HG02981 (cell line): ENCODE measurements around the gene POLD1.

Source experiments
- ATAC-seq: cut with Tn5 transposase; IDR thresholded peaks from one replicate; pipeline ENCODE4 v1.9.1; 2021; ENCODE audit warnings: mild to moderate bottlenecking, moderate library complexity; ENCODE audit not compliant: unreplicated experiment

Gene POLD1

DNA sequence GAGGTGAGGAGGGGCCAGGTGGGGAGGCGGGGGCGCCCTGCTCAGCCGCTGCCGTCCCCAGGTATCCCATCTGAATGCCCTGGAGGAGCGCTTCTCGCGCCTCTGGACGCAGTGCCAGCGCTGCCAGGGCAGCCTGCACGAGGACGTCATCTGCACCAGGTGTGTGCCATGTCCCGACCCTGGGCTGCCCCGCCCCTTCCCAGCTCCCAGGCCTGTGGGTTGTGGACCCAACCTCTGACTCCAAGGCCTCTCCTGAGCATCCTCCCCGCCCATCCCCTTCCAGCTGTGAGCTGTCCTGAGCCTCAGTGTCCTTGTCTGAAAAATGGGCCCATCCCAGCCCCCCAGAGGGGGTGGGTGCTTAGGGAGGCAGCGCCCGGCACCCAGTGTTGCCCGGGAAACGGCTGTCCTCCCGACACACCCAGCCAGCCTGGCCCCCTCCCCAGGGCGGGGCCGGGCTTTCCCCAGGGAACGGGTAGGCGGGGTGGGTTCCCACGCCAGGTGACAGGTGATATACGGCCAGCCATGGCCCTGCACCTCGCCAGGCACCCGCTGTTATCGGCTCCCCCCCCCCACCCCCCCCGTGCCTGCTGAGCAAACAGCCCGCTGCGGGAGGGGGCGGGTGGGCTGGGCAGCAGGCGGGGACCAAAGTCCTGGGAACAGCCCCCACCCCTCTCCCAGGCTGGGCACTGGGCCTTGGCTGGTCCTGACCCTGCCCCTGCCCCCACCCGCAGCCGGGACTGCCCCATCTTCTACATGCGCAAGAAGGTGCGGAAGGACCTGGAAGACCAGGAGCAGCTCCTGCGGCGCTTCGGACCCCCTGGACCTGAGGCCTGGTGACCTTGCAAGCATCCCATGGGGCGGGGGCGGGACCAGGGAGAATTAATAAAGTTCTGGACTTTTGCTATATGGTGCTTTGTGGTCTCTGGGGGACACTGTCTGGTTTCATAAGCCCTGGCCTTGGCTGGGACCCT is 33.2 kb downstream of the POLD1 start:
- no peak for ATAC-seq

- ATAC-seq = no peak
These were observed 34.3 kb downstream of the POLD1 start, which contains the start of gene SPIB for GRCh38 chr19:50418176-50419021. Gene SPIB (plus strand): TSS chr19:50418938. CDS start chr19:50418963, 25 bp downstream.

GRCh38 chr19:50419022-50419579 is 35.0 kb downstream of the POLD1 start:
- no peak for ATAC-seq

DNA sequence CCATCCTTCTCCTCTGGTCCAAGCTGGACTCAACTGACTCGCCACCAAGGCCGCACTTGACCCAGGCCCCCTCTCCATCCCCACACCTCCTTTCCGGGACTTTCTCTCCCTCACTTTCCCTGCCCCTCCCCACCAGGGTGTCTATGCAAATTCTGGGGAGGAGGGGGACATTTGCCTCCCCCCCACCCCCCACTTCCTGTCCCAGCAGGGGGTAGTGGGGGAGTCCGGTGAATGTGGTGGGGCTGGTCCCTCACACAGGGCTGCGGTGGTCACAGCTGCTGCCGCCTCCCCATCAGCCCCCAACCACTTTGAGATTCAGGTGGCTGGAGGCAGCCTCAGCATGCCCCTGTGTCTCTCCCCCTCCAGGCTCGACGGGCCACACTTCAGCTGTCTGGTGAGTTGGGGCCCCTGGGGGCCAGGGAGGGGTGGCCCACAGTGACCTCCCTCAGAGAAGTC is 35.5 kb downstream of the POLD1 start:
- no peak for ATAC-seq

DNA sequence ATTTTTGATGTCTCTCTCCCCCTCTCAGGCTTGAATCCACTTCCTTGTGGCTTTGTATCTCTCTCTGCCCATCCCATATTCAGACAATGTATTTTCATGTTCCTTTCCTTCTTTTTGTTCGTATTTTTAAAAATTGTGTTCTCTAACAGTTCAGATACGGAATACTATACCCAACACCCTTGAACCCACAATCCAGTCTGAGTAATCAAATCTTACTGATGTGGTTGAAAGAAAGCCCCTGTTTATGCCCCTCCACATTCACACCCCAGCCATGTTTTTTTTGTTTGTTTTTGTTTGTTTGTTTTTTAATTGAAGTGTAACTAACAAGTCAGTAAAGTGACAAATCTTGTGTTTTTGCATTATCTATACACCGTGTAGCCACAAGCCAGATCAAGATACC is 36.0 kb downstream of the POLD1 start:
- ATAC-seq = no peak

GRCh38 chr19:50420808-50421207 is 36.7 kb downstream of the POLD1 start:
- ATAC-seq = no peak

GRCh38 chr19:50422397-50423278 is 38.5 kb downstream of the POLD1 start:
- ATAC-seq = no peak

GRCh38 chr19:50423279-50424113 is 39.3 kb downstream of the POLD1 start:
- no peak for ATAC-seq

GRCh38 chr19:50425581-50425980 is 41.4 kb downstream of the POLD1 start:
- ATAC-seq = no peak

DNA sequence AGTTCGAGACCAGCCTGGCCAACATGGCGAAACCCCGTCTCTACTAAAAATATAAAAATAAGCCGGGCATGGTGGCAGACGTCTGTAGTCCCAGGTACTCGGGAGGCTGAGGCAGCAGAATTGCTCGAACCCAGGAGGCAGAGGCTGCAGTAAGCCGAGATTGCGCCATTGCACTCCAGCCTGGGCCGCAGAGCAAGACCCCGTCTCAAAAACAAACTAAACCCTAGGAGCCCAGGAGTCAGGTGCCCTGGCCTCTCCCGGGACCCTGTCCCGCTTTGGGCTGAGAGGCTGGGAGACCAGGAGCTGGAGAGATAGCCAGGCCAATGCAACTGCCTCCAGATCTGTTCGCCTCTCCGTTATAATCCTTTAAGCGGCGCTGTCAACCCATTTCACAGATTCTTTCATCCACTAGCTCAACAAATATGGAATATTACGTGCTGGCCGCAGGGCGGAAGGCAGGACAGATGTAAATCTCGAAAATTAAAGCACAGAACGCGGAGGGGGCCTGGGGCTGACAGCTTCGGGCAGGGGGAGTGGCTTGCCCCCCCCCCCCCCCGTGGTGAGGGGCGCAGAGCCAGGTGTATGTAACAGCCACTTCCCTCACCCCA is 43.3 kb downstream of the POLD1 start:
- no peak for ATAC-seq

DNA sequence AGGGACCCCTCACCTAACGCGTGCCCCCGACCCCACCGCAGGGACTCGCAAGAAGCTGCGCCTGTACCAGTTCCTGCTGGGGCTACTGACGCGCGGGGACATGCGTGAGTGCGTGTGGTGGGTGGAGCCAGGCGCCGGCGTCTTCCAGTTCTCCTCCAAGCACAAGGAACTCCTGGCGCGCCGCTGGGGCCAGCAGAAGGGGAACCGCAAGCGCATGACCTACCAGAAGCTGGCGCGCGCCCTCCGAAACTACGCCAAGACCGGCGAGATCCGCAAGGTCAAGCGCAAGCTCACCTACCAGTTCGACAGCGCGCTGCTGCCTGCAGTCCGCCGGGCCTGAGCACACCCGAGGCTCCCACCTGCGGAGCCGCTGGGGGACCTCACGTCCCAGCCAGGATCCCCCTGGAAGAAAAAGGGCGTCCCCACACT is 43.9 kb downstream of the POLD1 start:
- no peak for ATAC-seq

DNA sequence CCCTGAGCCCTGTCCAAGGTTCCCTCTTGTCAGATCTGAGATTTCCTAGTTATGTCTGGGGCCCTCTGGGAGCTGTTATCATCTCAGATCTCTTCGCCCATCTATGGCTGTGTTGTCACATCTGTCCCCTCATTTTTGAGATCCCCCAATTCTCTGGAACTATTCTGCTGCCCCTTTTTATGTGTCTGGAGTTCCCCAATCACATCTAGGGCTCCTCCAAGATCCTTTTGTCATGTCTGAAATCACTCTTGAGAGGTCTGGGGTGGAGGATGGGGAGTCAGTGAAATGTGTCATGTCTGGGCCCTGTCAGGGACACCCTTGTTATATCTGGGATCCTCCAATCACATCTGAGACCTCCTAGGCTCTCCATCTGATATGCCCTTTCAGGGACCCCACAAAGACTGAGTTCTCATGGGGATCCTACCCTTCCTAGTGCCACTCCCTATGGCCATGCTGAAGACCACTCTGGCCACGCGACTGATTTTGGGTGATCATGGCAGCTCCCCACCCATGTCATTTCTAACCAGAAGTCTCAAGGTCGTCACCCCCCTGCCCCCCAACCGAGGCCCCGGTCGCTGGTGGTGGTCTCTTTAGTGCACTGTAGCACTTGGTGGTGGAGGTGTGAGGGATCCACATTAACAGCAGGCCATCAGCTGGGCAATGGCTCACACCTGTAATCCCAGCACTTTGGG is 44.8 kb downstream of the POLD1 start:
- ATAC-seq = no peak

DNA sequence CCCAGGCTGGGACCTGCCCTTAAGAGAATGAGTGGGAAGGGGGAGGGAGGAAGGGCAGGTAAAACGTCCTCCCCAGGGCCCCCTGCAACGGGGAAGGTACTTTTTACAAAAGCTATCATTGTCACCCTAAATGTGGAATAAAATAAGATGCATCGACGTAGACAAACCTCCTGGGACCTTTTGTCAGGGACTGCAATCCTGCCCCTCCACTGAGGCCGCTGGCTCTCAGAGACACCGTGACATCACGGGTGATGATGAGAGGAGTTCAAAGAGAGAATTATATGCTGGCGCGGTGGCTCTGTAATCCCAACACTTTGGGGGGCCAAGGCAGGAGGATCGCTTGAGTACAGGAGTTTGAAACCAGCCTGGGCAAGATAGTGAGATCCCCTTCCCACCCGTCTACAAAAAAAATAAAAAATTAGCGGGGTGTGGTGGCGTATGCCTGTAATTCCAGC is 46.8 kb downstream of the POLD1 start:
- ATAC-seq = no peak

GRCh38 chr19:50431343-50432220 is 47.4 kb downstream of the POLD1 start:
- peak; percentile 57 for ATAC-seq

GRCh38 chr19:50432221-50433028 is 48.3 kb downstream of the POLD1 start, which contains the start of gene MYBPC2:
Gene MYBPC2 (plus strand): TSS chr19:50432892. CDS start chr19:50432954, 62 bp downstream.
- ATAC-seq = no peak
